GM12878 (cell line): ENCODE results near the gene INPP4B. TPM values are rescaled to one million over a fixed set of nuclear protein-coding genes. Genes with fewer than 3 reads are reported as not detected.

Source experiments
- ATAC-seq: fragments of 200-7000 bp; cut with Tn5 transposase; 3 replicates; pipeline ENCODE4 v1.9.1; 2020; ENCODE audit warnings: mild to moderate bottlenecking, moderate library complexity
- BruUV-seq: library from RNA; stranded (reverse); fragments of 400-500 nt; replicated peaks from 2 replicates; lab custom pipeline; 2021; lab: Mats Ljungman, UMichigan
- CTCF ChIA-PET: fragments of 300-600 bp; sonication (Branson Sonifier 250); formaldehyde crosslinking; extraction: SDS; loops from one replicate; lab custom pipeline; 2021; ENCODE audit warnings: inconsistent platforms; lab: Yijun Ruan, JAX
- POLR2A ChIA-PET: fragments of 350-600 bp; formaldehyde crosslinking; extraction: SDS; loops from one replicate; lab custom pipeline; 2021; ENCODE audit warnings: inconsistent platforms; lab: Charles Lee
- RAD21 ChIA-PET: fragments of 300-600 bp; sonication (Branson Sonifier 250); formaldehyde crosslinking; loops from one replicate; lab custom pipeline; 2023; ENCODE audit warnings: antibody characterized with exemption; ENCODE audit not compliant: unreplicated experiment; lab: Charles Lee
- SMC1A ChIA-PET: fragments of 300-600 bp; sonication (Branson Sonifier 250); formaldehyde crosslinking; loops from one replicate; lab custom pipeline; 2023; ENCODE audit not compliant: unreplicated experiment, uncharacterized antibody; lab: Charles Lee
- DNase-seq: peaks from one replicate; pipeline ENCODE4 v3.0.0-alpha.2; 2011; ENCODE audit warnings: low read depth, low spot score
- FAIRE-seq: peaks from 3 replicates; lab custom pipeline; 2011; peaks lifted over from hg19 to GRCh38; lab: Jason Lieb, UNC
- H2AFZ ChIP-seq: 2 replicates; pipeline ENCODE4 v1.6.0; 2011; ENCODE audit warnings: low read depth, low read length, control low read depth; ENCODE audit not compliant: control insufficient read depth
- H3K27ac ChIP-seq: 2 replicates; pipeline ENCODE4 v1.5.1; 2011; ENCODE audit warnings: control low read depth; ENCODE audit not compliant: control insufficient read depth, insufficient read depth
- H3K27me3 ChIP-seq, 2 experiments: replicated peaks in 1 of 2; 2 replicates each; pipeline versions ENCODE4 v1.6.0 to v1.6.1; 2011; ENCODE audit warnings: low read length in 1 of 2; ENCODE audit not compliant: control insufficient read depth in 2 of 2, insufficient read depth in 2 of 2
- H3K36me3 ChIP-seq, 2 experiments: 2 replicates each; pipeline ENCODE4 v1.5.1; 2011; ENCODE audit warnings: low read length in 1 of 2; ENCODE audit not compliant: control insufficient read depth in 2 of 2, insufficient read depth in 2 of 2
- H3K4me1 ChIP-seq: 2 replicates; pipeline ENCODE4 v1.6.1; 2011; ENCODE audit warnings: mild to moderate bottlenecking, low read length, moderate library complexity, mixed read lengths; ENCODE audit not compliant: control insufficient read depth, insufficient read depth
- H3K4me2 ChIP-seq: 2 replicates; pipeline ENCODE4 v1.6.0; 2011; ENCODE audit warnings: control low read depth; ENCODE audit not compliant: control insufficient read depth, insufficient read depth
- H3K4me3 ChIP-seq: fragments of 200-600 bp; sonication (generic); 2 replicates; pipeline ENCODE4 v1.5.1; 2016
- H3K79me2 ChIP-seq: 2 replicates; pipeline ENCODE4 v1.6.0; 2011; ENCODE audit warnings: low read length; ENCODE audit not compliant: control insufficient read depth, insufficient read depth
- H3K9ac ChIP-seq: 2 replicates; pipeline ENCODE4 v1.8.0; 2011; ENCODE audit warnings: low read length, control low read depth, mixed read lengths; ENCODE audit not compliant: control insufficient read depth, insufficient read depth
- H3K9me3 ChIP-seq: replicated peaks from 3 replicates; pipeline ENCODE4 v1.5.1; 2011; ENCODE audit warnings: mild to moderate bottlenecking, low read length; ENCODE audit not compliant: control insufficient read depth, insufficient read depth
- H4K20me1 ChIP-seq: 2 replicates; pipeline ENCODE4 v1.6.0; 2011; ENCODE audit not compliant: control insufficient read depth, insufficient read depth
- ATF2 ChIP-seq: IDR thresholded peaks from 2 replicates; pipeline ENCODE4 v1.6.1; 2012; ENCODE audit warnings: low read length, inconsistent platforms
- BMI1 ChIP-seq: fragments of 450-650 bp; IDR thresholded peaks from 2 replicates; pipeline ENCODE4 v1.6.1; 2016; ENCODE audit warnings: mild to moderate bottlenecking, moderate library complexity, borderline replicate concordance
- E2F8 ChIP-seq: fragments of 450-650 bp; IDR thresholded peaks from 2 replicates; pipeline ENCODE4 v1.6.1; 2018; ENCODE audit warnings: mild to moderate bottlenecking, low read depth, moderate library complexity; ENCODE audit not compliant: partially characterized antibody
- HSF1 ChIP-seq: fragments of 150-350 bp; IDR thresholded peaks from 2 replicates; pipeline ENCODE4 v1.6.1; 2014; ENCODE audit warnings: mild to moderate bottlenecking, low read depth, low read length
- NFXL1 ChIP-seq: fragments of 450-650 bp; IDR thresholded peaks from 2 replicates; pipeline ENCODE4 v1.6.1; 2017; ENCODE audit warnings: antibody characterized with exemption, mild to moderate bottlenecking, borderline replicate concordance
- NR2C2 ChIP-seq: IDR thresholded peaks from 2 replicates; pipeline ENCODE4 v1.6.1; 2011; ENCODE audit warnings: borderline replicate concordance, low read depth; ENCODE audit not compliant: control insufficient read depth, insufficient read length
- SIN3A ChIP-seq: IDR thresholded peaks from 2 replicates; pipeline ENCODE4 v1.6.1; 2012; ENCODE audit warnings: low read depth, low read length, improper control_type of control experiment
- SMC3 ChIP-seq: IDR thresholded peaks from 2 replicates; pipeline ENCODE4 v1.6.1; 2011; ENCODE audit warnings: low read length, improper control_type of control experiment, borderline replicate concordance
- WGBS: methylation state at CpG from one replicate; pipeline ENCODE4 v1.1.6; 2016; ENCODE audit warnings: low lambda C conversion rate; ENCODE audit not compliant: insufficient replicate concordance, insufficient coverage; ENCODE audit errors: missing lambda C conversion rate; 5-methylcytosine and 5-hydroxymethylcytosine counted together
- in situ Hi-C: fragments of 300-500 bp; cut with MboI; formaldehyde crosslinking; loops from 9 replicates; pipeline ENCODE4 v1.14.3; 2018; ENCODE audit warnings: mixed read lengths
- intact Hi-C: fragments of 100-400 bp; cut with micrococcal nuclease; formaldehyde crosslinking; loops from one replicate; pipeline ENCODE4 v1.14.2; 2022; ENCODE audit not compliant: unreplicated experiment
- polyA plus RNA-seq, 11 experiments: library from polyadenylated mRNA; depleted of rRNA in 4 of 11; unstranded in 6 of 11; stranded (reverse) in 5 of 11; fragments of >200 nt; fragmentation: Nextera tagmentation in 4 of 11; fragmentation: Illumina TruSeq in 1 of 11; extraction: Ambion mirVana in 4 of 11; extraction: Trizol in 1 of 11; gene quantifications; 1 replicate in 1 of 11; 2 replicates in 10 of 11; pipeline versions ENCODE4 v1.2.1 to v1.2.3, GENCODE V29; 2011 to 2016; ENCODE audit warnings: inconsistent platforms in 2 of 11, missing spikeins in 2 of 11, low read depth in 1 of 11
- total RNA-seq, 4 experiments: library from RNA; depleted of rRNA in 3 of 4; stranded (reverse); fragments of >200 nt in 3 of 4; fragmentation: Illumina TruSeq in 1 of 4; extraction: Trizol in 1 of 4; gene quantifications; 2 replicates each; pipeline versions ENCODE4 v1.2.1 to v1.2.3, GENCODE V29; 2013 to 2021

The INPP4B gene
- total and polyA plus RNA-seq, 10 of the 15 experiments (the other 5 are each of a cell fraction or from before 2014, with no cell fraction given), result 0.53 to 11.2 (median 0.95) TPM

- Histone ChIP-seq H3K27me3 (peaks cover 4 to 6% of the 10 kb centered on the region in 2 experiments; a peak in 2 of 4 replicates), H3K9ac (no peak overlapping the region), H3K27ac (no peak overlapping the region), H3K79me2 (no peaks in the 10 kb centered on the region), H2AFZ (no peak overlapping the region)
- ChIA-PET CTCF (interaction anchor here (1.3 to 3.3 kb wide), 4 partner anchors 9 to 1538 kb away, joined by 3 to 11 read pairs (median 4); no protein-coding TSS in a partner anchor), SMC1A (interaction anchor here (0.5 kb wide), 1 partner anchor 1031 kb away, joined by 3 read pairs; no protein-coding TSS in a partner anchor)
- no TSS peak for BruUV-seq
- DNase-seq (no peak), ATAC-seq (no peak)
- in situ Hi-C loops, result loop anchor here (10.0 kb wide), 4 partner anchors 490 to 1680 kb away; no protein-coding TSS in a partner anchor
- no peak for TF ChIP-seq SIN3A
- TF ChIP-seq SMC3, result no peak
- TF ChIP-seq NFXL1, result no peak
- no peak for TF ChIP-seq E2F8
- no peak for TF ChIP-seq HSF1
- TF ChIP-seq BMI1, result no peak
- TF ChIP-seq NR2C2, result no peak
- TF ChIP-seq ATF2, result no peak
- TF ChIP-seq, all 136 proteins: peak for 0
- intact Hi-C loops, result loop anchor here (5.0 kb wide), 1 partner anchor 562 kb away; no protein-coding TSS in a partner anchor
- Histone ChIP-seq H3K4me1 (no peaks in the 10 kb centered on the region), H3K9me3 (no peaks in the 10 kb centered on the region), H3K36me3 (no peaks in the 10 kb centered on the region), H3K4me2 (no peak overlapping the region), H3K4me3 (no peak overlapping the region), H4K20me1 (no peaks in the 10 kb centered on the region)
- ChIA-PET POLR2A (no interaction called here), RAD21 (no interaction called here)
- WGBS, result no CpG with 5 or more reads among the region's 1 CpG
- no peak for FAIRE-seq
These were observed 1.3 kb downstream of the INPP4B start for GRCh38 chr4:142844782-142845181.
